ENCODE results near the gene SLC39A11. TPM values are rescaled to one million over a fixed set of nuclear protein-coding genes. Genes with fewer than 3 reads are reported as not detected.

SLC39A11 gene
- total and polyA plus RNA-seq, 3 donors from 2014 or later = 11.4 to 18.6 (median 18.0) TPM

GRCh38 chr17:72858826-72859495 is 233.5 kb downstream of the SLC39A11 start:
- H3K4me1 ChIP-seq = no peaks in the 10 kb centered on the region
- TF ChIP-seq CTCF (IDR thresholded peaks at IDR 0.05) = no peak
- no peak for TF ChIP-seq POLR2A (IDR thresholded peaks at IDR 0.05)
- H3K27me3 ChIP-seq = no peaks in the 10 kb centered on the region
- no peak overlapping the region for H3K27ac ChIP-seq
- intact Hi-C loops (cut with DNase I; ENCODE audit: low total_unique reads) = no loop called here
- H3K4me3 ChIP-seq = no peak overlapping the region
- DNase-seq = no peak
- H3K9me3 ChIP-seq = no peaks in the 10 kb centered on the region
- H3K36me3 ChIP-seq (ENCODE audit: low read depth, missing control alignments) = no peaks in the 10 kb centered on the region

- intact Hi-C loops (cut with DNase I; ENCODE audit: low total_unique reads) = no loop called here
- no peaks in the 10 kb centered on the region for H3K36me3 ChIP-seq (ENCODE audit: low read depth, missing control alignments)
- WGBS, 2 donors = 63 to 81% methylated on average over 17 of the region's 17 CpGs
- H3K4me3 ChIP-seq = no peak overlapping the region
- TF ChIP-seq CTCF (IDR thresholded peaks at IDR 0.05) (no peak), POLR2A (IDR thresholded peaks at IDR 0.05) (no peak)
- DNase-seq = no peak
- no peak overlapping the region for H3K27ac ChIP-seq
- no peaks in the 10 kb centered on the region for H3K27me3 ChIP-seq
- H3K9me3 ChIP-seq = no peaks in the 10 kb centered on the region
- no peaks in the 10 kb centered on the region for H3K4me1 ChIP-seq
These were observed 238.8 kb downstream of the SLC39A11 start for GRCh38 chr17:72853440-72854415.

DNA sequence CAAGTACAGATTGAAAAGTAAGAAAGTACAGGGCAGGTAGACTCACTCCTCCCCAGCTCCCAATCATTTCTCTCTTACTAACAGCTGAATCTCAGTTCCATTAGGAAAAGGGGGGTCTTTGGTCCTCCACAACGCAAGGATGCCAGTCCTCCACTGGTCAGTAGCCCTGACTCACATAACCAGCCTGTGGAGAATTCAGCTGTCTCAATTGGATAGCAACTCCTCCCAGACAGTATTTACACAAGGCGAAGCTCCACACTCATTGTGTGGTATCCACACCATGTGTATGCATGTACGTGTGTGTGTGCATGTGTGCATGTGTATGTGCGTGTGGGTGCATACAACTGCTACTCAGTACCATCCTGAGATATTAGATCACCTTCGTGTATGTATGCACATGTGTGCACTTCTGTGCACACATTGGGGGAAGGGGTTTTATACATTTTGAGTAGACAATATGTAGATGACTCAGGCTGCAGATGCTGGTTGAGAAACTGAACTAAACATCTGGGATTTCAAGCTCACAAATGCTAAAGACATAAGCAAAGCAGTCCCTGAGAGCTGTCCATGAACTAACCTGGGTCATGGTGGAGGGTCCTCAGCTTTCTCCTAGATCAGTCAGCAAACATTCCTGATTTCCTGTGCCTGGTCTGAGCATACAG is 240.1 kb downstream of the SLC39A11 start:
- H3K27ac ChIP-seq = no peak overlapping the region
- 88 to 96% methylated on average over 4 to 5 of the region's 5 CpGs for WGBS, 2 donors
- no peak for DNase-seq
- no peaks in the 10 kb centered on the region for H3K9me3 ChIP-seq
- H3K27me3 ChIP-seq = no peaks in the 10 kb centered on the region
- H3K4me1 ChIP-seq = no peaks in the 10 kb centered on the region
- intact Hi-C loops (cut with DNase I; ENCODE audit: low total_unique reads) = no loop called here
- no peak for TF ChIP-seq CTCF (IDR thresholded peaks at IDR 0.05)
- TF ChIP-seq POLR2A (IDR thresholded peaks at IDR 0.05) = no peak
- H3K4me3 ChIP-seq = no peak overlapping the region
- no peaks in the 10 kb centered on the region for H3K36me3 ChIP-seq (ENCODE audit: low read depth, missing control alignments)

- no peak for DNase-seq
- Histone ChIP-seq H3K27ac (no peak overlapping the region), H3K4me3 (no peak overlapping the region), H3K36me3 (ENCODE audit: low read depth, missing control alignments) (no peaks in the 10 kb centered on the region), H3K27me3 (no peaks in the 10 kb centered on the region), H3K9me3 (no peaks in the 10 kb centered on the region), H3K4me1 (no peaks in the 10 kb centered on the region)
- intact Hi-C loops (cut with DNase I; ENCODE audit: low total_unique reads) = no loop called here
- TF ChIP-seq CTCF (IDR thresholded peaks at IDR 0.05) (no peak), POLR2A (IDR thresholded peaks at IDR 0.05) (no peak)
- WGBS, 2 donors = 74 to 85% methylated on average over 10 of the region's 10 CpGs
These were observed 241.9 kb downstream of the SLC39A11 start for GRCh38 chr17:72850410-72851118.

Data from testis (tissue), 3 donors.